HG02759 (cell line): ENCODE data around the gene VPS11.
"Not testable (repeated sequence)": the region's sequence is repeated elsewhere in the genome, so short reads cannot be mapped to it uniquely, and the experiment has no call there.

ENCODE experiments used
- ATAC-seq: cut with Tn5 transposase; IDR thresholded peaks from one replicate; pipeline ENCODE4 v1.9.1; 2021; ENCODE audit warnings: mild to moderate bottlenecking, moderate library complexity; ENCODE audit not compliant: unreplicated experiment

The VPS11 gene

DNA sequence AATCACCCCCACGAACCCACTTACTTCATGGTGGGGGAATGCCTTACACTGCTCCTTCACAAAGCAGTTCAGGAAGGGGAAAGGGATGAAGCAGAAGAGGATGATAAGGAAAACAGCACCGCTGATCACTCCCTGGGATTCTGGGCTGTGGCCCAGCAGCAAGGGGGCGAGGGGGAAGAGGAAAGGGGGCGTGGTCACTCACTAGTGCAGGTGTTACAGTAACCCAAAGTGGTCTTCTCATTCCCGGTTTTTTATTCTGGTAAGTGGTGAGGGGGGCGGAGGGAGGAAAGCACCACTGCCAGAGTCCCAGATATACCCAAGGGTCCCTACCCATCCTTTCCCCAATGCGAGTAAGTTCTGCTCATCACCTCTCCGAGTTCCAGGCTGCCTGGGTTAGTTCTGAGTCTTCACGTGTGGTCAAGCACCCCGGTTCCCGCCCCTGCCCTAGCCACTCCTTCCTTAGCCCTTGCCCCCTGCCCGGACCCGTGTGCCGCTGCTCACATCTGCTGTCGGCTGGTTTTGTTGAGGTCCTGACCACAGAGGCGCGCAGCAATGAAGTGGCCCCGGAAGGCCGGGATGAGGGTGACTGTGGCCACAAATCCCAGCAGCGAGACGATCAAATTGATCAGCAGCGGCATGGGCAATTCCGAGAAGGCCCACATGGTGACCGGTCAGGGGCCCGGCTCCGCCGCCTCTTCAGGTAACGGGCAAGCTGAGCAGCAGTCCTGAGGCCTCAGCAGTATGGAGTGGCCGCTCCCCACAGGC lies 33.6 kb downstream of the VPS11 start:
- ATAC-seq, result peak; percentile 21

DNA sequence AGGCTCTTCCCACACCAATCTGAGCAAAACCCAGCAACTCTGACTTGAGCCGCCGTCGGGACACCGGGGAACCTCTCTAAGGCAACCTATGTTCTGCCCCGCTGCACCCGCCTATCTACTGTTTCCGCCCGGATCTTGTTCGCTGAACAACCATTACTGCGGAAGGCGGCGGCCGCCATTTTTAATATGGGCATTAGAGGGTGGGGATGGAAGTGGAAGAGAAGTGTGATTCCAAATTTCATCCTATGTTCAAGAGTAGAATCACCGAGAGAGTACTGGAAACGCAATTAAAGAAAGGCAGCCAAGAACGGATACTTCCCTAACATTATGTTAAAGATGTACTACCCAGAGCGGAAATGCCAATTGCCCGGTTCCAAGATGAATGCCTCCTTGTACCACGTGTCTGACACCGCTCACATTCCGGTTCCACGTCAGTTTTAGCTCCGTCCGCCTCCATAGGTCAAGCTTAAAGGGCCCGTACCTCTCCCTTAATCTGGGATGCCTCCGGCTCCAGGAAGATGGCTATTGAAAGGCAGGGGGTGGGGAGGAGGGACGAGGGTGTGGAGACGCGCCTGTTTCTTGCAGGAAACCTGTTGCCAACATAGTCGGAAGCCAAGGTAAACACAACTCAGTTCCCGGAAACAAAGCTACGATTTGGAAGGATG lies 34.3 kb downstream of the VPS11 start, which contains the start of gene DPAGT1:
Gene DPAGT1 (minus strand): TSS at position 95 of the 665 bp plus-strand sequence. CDS start 198 bp downstream, outside the sequence.
- ATAC-seq, result peak; percentile 79

DNA sequence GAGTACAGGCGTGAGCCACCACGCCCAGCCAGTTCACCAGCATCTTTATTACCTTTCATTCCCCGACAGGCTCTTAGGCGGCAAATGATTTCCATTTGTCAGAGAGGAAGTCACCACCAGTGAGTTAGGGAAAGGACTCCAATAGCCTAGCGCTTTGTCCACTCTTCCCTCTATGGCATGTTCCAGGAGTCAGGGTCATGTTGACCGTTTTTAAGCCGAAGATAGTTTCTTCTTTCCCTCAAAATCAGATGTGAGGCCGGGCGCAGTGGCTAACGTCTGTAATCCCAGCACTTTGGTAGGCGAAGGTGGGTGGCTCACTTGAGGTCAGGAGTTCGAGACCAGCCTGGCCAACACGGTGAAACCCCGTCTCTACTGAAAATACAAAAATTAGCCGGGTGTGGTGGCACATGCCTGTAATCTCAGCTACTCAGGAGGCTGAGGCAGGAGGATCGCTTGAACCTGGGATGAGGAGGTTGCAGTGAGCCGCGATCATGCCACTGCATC lies 35.6 kb downstream of the VPS11 start:
- ATAC-seq, result not testable (repeated sequence)

DNA sequence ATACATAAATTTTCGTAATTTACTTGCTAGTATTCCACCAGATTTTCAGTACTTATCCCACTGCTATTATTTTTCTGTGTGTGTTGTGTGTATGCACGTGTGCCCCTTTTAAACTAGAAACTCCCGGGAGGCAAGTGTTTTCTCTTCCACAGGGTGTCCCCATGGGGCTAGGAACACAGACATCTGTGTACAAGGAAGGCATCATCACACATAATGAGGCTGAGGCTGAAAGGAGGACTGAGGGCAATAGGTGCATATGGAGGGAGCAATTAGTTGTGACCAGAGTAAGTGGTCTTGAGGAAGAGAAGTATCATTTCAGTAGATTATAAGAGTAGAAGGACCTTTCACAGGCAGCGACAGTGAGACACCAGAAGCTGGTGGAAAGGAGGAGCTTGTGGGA lies 36.2 kb downstream of the VPS11 start:
- ATAC-seq, result no peak

DNA sequence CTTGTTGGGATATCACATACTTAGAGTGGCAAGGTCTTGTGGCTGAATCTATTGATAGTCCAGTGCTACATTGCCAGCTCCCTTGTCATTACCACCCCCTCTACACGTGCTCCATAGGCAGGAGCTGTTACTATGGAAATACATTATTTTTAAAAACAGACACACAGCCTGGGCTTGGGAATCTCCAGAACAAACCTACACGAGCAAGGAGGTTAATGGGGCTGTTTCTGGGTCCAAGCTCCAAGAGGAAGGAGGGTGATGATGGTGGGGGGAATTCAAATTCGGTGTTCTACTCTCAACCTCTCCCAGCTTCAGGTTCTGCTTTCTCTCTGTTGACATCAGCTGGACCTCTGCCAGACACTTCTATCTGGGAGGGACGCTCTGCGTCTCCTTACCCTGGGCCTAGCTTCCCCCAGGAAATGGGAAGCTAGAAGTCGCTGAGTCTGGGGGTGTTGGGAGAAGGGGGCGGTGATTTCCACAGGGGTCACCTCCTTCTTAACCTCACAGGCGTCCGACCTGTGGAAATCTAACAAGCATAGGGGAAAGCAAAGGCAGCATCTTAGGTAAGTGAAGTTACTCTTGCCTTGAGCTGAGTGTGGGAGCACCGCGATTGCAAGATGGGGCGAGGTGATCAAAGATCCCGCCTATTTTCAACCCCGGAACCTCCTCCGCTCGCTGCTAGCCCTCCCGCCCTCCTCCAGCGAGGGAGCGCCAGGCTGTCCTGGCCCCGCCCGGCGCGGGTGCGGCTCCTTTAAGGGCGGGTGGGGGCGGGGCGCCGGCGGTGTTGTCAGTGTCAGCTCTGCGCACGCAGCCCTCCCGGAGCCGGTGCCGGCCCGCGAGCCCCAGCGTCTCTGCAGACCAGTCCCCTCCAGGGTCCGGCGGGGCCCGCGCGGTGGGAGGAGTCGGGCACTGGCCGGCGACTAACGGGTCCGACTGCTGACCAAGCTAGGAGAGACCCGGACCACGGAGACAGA lies 39.2 kb downstream of the VPS11 start, which contains the start of gene C2CD2L:
Gene C2CD2L (plus strand): TSS at position 781 of the 974 bp plus-strand sequence. CDS start 398 bp downstream, outside the sequence.
- peak; percentile 83 for ATAC-seq

DNA sequence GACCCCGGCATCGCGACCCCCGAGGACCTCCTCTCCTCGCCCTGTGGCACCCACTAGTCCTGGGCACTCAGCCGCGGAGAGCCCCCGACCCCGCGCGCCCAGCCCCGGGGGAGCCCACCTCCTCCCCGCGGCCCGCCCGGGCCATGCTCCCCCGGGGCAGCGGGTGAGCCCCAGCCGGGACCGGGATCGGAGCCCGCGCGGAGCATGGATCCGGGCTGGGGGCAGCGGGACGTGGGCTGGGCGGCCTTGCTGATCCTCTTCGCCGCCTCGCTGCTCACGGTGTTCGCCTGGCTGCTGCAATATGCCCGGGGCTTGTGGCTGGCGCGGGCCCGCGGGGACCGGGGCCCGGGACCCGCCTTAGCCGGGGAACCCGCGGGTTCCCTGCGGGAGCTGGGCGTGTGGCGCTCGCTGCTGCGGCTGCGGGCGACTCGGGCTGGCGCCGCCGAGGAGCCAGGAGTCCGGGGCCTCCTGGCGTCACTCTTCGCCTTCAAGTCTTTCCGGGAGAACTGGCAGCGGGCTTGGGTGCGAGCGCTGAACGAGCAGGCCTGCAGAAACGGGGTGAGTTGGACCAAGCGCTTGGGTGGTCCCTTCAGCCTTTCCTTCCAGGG lies 40.0 kb downstream of the VPS11 start:
- peak; percentile 29 for ATAC-seq

DNA sequence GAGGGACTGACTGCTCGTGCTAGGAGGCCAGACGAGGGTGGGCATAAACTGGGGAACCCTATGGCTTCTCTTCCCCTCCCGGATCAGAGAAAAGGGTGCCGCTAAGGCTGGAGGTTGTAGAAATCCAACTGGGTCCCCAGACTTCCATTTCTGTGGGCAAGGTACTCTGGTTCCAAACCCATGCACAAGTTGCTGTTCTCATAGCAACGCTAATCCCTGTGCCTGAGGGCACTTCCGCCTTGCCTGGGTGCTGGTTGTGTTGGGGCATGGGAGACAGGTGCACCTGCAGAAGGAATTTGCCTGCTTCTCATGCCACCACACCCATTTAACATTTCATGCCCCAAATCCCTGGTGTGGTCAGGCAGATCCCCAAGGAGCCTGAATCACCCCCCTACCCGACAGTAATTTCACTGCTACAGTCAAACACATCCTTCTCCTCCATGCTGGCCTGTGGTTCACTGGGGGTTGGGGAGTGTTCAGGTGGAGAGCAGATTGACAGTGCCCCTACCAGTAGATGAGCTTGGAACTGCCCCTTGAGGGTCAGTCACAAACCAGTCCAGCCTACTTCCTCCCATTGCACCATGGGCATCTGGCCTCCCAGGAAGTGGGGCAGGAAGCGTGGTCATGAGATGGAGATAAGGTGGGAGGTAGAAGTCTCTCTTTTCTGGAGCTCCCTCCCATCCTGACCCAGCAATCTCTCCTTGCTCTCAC lies 40.7 kb downstream of the VPS11 start:
- ATAC-seq, result no peak

DNA sequence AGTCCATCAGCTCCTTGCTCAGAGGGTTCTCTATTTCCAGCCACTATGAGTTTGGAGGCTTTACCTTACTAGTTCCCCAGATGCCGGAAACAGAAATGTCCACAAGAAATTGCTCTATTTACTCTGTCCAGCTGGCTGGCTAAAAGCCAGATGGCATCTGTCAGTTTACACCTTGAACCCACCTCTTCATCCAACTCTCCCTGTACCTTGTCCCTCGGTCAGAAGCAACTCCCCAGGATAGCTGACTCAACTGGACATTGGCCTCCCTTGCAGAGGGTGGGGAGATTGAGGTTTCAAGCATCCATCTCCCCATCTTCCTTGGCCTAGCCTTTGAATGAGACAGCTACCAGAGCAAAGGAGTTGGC lies 41.2 kb downstream of the VPS11 start:
- ATAC-seq, result no peak

DNA sequence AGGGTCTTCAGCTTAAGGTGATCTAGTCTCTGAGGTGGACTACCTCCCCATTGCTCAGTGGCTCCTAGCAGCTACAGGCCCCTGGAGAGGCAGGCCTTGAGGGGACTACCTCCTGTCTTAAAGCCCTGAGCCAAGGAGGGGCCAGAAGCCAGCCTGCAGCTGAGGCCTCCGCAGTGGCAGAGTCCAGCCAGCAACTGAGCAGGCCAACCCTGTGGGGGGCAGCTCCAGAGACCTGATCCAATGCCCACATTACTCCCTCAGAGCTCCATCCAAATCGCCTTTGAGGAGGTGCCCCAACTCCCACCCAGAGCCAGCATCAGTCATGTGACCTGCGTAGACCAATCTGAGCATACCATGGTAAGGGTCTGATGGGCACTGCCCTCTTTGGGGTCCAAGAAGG lies 42.2 kb downstream of the VPS11 start:
- ATAC-seq, result no peak

DNA sequence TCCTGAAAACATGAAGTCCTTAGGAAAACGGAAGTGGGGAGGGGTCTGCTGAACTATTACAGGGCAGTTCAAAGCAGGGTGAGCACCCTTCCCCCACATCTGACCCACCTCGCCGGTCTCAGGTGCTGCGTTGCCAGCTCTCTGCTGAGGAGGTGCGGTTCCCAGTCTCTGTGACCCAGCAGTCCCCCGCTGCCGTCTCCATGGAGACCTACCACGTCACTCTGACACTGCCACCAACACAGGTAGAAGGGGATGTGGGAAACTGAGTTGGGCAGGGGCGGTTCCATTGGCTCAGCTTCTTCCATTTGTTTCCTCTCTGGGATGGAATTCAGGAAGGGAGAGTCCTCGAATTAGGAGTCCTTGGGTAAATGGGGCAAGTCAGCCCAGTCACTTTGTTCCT lies 42.8 kb downstream of the VPS11 start:
- ATAC-seq, result no peak

DNA sequence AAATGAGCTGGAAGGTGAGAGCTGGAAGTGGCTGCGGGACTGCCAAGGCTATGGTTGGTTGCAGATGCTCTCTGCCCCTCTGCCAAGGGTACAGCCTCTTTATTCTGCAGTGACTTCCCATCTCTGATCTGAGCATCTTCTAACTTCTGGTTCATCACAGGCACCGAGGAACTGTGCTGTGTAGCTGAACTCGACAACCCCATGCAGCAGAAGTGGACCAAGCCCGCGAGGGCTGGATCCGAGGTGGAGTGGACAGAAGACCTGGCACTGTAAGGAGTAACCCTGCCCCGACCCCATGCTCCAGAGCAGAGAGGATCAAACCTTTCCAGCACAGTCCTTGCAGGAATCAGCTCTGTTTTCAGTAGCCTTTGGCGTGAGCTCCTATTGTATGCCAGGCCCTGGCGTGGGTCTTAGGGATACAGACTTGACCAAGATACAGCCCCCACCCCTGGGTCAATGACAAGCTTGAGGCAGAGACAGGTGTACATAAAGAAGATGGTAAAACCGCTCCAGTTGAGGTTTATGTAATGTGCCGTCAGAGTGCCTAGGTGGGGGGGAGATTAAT lies 43.8 kb downstream of the VPS11 start:
- ATAC-seq, result no peak

DNA sequence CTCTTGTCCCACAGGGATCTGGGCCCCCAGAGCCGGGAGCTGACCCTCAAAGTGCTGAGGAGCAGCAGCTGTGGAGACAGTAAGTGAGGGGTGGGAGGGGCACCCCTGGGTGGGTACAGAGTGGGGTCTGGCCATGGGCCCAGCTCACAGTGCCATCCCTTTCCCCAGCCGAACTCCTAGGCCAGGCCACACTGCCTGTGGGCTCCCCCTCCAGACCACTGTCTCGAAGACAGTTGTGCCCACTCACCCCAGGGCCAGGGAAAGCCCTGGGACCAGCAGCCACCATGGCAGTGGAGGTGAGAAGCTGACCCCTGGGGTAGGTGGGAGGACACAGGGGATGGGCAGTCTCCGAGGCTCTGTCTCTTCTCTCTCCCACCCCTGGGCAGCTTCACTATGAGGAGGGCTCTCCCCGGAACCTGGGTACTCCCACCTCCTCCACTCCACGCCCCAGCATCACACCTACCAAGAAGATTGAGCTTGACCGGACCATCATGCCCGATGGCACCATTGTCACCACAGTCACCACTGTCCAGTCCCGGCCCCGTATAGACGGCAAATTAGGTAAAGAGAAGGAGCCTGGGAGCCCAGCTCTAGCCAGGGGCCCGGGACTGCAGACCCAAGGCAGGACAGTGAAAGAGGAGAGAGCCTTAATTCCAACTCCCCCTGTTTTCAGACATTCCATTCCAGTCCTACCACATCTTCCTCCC lies 44.8 kb downstream of the VPS11 start:
- ATAC-seq, result no peak

DNA sequence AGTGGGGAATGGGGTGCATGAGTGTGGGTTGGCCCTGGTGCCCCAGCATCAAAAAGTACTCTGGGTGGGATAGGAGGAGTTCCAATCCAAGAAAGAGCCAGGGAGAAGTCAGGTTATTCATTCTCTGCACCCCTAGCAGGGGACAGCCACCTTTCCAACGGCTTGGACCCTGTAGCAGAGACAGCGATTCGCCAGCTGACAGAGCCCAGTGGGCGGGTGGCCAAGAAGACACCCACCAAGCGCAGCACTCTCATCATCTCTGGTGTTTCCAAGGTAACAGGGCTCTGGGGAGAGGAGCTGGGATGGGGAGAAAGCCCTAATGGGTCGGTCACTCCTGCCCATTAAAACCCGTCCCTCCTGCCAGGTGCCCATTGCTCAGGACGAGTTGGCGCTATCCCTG lies 46.1 kb downstream of the VPS11 start:
- ATAC-seq, result no peak

DNA sequence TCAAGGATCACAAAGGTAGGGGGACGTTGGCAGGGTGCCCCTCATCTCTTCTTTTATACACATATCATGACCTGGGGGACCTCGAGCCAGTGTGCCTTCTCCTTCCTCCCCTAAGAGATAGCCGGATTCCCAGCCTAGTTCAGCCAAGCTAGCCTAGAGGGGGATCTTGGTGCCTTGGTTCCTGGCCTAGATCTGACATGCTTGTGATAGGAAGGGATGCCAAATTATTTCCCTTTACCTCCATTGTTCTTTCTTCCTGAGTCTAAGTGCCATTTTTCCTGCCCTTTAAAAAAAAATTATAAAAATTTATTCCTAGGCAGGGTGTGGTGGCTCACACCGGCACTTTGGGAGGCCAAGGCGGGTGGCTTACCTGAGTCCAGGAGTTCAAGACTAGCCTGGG lies 46.7 kb downstream of the VPS11 start:
- ATAC-seq, result no peak

DNA sequence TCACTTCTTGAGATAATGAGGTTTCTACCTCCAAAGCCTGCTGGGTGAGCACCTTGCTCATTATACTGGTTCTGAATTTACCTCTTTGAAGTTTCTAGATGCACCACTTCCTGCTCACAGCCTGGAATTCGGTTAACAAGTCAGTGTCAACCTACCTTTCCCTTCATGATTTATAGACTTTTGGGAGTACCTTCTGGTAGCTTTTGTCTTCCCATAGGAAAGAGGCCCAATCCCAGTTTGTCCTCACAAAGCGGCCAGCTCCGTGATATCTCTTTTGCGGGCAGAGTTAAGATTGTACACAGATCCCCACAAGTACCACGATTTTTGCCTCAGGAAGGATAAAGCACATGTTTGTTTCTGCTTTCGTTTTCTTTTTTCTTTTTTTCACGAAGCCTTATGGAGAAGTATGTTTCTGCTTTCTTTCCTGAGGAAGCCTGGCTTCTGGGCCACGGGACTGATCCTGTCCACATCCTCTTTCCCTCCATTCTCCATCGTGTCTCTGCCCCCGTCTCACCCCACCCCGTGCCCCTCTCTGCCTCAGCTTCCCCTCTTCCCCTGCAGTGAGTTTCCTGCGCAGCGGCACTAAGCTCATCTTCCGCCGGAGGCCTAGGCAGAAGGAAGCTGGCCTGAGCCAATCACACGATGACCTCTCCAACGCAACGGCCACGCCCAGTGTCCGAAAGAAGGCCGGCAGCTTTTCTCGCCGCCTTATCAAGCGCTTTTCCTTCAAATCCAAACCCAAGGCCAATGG lies 48.0 kb downstream of the VPS11 start:
- no peak for ATAC-seq

DNA sequence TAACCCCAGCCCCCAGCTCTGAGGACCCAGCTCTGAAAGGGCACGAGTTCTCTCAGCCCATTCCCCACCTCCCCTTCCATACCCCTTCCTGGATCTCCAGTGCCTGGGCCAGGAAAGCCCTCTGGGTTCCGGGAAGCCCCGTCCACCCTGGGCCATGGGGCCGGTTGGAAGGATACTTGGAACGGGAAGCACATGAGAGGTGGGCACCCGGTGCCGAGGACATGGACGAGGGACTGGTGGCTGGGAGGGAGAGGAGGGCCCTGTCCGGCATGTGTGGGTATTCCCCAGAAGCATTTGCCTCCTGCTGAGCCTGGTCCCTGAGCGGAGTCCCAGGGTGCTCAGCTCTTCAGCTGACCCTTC lies 48.6 kb downstream of the VPS11 start:
- ATAC-seq, result no peak

DNA sequence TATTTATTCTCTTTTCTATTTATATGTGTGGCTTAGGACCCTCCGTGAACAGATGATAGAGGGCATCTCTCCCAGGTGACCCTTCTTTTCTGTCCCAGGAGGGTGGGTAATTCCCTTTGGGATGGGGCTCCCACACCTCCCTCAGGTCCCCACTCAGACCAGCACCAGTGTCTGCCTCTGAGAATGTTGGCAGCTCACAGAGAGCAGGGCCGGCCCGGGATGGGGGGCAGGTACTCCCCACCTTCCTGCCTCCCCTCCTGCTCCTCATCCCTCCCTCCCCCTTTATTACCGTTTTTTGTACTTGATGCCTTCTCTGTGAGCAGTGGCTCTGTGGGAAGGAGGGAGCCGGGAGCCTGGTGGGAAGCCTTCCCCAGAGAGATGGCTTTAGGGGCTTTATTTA lies 49.0 kb downstream of the VPS11 start:
- ATAC-seq, result no peak

DNA sequence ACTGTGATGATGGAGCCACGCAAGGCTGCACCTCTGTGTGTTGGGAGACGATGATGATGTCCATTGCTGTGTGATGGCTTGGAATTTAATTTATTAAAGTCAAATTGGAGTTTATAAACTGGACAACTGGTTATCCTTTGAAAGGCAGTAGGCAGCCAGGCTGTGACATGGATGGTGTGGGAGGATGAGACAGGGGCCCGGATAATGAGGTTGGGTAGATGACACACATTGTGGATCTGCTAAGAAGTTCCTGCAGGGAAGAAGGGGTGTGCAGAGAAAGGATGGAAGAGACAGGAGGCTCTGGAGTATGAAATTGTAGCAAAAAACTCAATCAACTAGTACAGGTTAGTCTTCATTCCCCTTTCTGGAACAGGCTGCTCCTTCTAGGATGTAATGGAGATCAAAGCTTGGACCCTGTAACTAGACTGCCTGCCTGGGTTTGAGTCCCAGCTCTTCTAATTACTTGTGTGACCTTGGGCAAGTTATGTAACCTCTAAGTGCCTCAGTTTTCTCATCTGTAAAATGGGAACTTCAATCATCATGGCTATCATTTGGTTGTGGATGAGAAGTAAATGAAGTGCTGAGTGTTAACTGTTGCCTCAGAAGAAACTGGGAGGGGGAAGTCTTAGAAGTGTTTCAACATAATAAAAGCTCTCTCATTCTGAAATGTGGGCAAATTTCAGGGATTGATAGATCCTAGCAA lies 49.5 kb downstream of the VPS11 start:
- no peak for ATAC-seq
